Activated naive CD8-positive, alpha-beta T cell treated with anti-CD3 and anti-CD28 coated beads, Interleukin-2, amount 50 U/mL, for 16 hours (primary cell): ENCODE results near the gene SOX13.

ENCODE experiments used
- DNase-seq: peaks from one replicate; pipeline ENCODE4 v3.0.0-alpha.2; 2020; ENCODE audit warnings: low read depth, low spot score

The SOX13 gene

DNA sequence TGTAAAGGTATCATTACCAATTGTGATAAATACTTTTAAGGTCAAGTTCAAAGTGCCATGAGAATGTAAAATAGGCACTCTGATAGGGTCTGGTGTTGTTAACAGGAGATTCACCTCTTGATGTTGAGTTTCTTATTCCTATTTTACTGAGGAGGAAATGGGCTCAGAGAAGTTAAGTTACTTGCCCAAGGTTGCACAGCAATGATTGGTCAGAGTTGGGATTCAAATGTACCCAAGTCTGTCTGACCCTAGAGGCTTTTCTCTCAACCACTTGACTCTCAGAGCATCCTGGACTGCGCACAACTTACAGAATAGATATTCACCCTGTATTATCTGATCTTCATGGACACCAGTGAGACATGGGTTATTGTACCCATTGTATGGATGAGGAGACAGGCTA is 33.9 kb downstream of the SOX13 start:
- DNase-seq = no peak

DNA sequence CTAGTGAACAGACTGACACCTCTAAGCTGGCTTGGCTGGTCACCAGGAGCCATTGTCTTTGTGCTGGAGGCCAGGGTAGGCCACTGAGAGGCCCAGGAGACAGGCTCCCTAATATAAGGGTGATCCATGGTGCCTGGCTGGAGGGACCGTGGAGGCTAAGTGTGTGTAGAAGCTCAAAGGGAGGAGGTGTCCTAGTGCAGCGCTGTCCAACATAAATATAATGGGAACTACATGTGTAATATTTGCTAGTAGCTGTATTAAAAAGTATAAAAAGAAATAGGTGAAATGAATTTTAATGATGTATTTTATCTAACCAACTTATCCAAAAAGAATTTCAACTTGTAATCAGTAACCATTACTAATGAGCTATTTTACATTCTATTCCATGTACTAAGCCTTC is 35.0 kb downstream of the SOX13 start:
- no peak for DNase-seq

DNA sequence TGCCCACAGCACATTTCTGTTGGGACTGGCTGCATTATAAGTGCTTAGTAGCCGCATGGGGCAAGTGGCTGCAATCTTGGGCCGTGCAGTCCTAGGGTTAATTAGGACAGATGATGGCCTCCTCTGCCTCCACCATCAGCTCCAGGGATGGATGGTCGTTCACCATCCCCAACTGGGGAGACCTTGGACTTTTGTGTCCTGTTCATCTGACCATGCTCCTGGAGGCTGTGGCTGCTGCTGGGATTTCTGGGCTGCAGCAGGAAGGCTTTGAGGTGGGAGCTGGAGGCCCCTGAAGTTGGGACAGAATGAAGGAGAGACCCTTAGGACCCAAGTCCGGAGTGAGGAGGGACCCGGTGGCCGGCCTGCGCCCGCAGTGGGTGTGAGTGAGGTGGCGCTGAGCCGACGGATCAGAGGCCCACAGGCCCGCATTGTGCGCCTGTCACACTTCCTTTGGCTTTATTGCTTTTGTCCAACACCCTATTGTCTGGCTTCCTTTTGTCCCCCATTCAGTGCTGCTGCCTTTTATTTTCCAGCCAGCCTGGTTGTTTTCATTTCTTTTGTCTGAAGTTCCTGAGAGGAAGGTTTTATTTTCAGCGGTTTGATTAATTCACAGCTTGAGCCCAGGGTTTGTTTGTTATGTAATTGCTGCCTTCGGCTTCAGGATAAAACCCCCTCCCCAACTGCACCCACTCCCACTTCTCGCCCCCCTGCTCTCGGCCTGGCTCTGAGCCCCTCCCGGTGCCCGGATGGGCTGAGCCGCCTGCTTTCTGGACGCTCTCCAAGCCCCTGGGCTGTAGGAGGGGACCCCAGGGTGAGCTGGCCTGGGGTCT is 35.6 kb downstream of the SOX13 start:
- no peak for DNase-seq

DNA sequence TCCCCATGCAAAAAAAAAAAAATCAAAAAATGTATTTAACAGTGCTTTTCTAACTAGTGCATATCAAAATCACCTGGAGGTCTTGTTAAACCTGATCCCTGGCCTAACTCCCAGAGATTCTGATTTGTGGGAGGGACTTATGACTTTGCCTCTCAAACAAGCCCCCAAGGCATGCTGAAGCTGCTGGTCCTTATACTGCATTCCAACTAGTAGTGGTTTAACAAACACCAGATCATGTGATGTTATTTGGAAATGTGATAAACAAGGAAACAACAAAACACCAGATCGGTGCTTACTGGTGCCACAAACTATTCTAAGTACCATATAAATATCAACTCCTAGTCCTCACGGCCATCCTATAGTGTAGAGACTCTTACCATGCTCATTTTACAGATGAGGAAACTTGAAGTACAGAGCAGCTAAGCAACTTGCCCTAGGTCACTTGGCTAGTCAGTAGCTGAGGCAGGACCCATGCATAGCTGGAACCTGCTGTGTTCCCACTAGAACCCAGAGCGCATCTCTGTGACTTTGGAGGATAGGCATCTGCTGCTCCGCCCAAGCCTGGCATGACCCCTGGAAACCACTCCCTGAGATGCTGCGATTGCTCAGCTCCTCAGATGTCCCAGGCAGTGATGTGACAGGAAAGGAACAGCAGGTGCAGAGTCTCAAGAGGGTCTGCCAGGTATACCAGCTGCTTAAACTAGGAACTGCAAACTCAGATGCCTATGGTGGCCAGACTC is 38.1 kb downstream of the SOX13 start:
- no peak for DNase-seq

DNA sequence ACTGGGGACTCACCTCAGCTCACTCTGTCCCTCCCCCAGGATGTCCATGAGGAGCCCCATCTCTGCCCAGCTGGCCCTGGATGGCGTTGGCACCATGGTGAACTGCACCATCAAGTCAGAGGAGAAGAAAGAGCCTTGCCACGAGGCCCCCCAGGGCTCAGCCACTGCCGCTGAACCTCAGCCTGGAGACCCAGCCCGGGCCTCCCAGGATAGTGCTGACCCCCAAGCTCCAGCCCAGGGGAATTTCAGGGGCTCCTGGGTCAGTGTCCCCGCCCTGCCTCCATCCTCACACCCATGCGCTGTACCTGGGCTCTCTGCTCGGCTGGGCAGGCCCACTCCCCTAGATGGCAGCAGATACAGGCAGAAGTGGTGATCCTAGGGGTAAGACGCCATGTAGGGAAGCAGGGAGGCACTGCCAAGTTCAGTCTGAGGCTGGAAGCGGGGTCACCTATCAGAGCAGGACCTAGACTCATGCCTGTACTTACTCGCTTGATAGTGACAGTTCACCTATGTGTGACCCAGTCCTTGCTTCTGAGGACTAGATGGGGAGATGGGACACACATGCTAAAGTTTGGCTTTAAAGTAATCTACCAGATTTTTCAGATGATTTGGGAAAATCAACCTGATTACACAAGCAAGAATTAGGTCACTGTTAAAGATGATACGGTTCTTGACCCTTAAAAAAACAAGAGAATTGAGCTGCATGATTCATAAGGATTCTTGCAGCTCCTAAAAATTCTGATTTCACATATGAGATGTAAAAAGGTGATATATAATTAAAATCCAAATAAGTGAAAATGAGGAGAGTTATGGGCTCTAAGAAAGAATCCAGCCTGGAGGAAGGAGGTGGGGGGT is 40.2 kb downstream of the SOX13 start:
- DNase-seq = no peak

DNA sequence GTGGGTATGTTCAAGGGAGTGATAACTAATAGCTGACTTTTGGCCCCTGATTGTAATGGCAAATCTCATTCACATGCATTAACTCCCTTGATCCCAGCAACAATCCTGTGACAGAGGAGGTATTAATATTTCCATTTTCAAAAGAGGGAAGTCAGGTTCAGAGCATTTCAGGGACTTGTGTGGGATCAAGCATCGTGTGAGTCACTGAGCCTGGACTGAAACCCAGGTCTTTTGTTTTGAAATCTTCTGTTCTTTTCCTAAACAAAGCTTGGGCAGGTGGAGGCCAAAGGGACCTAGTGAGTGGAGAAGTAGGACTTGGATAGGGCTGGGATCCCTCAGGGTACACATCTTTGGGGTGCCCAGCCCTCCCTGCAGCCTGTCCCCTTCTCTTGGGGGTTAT is 41.0 kb downstream of the SOX13 start:
- DNase-seq = no peak

DNA sequence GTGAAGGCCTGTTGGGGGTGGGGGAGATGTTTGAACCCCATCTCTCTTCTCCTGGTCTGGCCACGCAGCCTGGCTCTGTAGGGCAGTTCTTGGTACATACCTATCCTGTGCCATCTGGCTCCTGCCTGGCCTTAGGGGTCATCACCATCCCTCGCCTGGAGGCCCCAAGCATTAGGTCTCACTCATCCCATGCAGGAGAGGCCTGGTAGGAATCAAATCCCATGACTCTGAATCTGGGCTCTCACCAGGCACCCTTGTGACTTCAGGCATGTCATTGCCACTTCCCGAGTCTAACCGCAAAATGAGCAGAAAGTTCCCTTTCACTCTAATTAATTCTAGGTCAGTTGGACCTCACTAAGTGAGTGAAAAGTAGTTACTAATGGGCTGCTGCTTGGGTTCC is 41.7 kb downstream of the SOX13 start:
- DNase-seq = no peak

DNA sequence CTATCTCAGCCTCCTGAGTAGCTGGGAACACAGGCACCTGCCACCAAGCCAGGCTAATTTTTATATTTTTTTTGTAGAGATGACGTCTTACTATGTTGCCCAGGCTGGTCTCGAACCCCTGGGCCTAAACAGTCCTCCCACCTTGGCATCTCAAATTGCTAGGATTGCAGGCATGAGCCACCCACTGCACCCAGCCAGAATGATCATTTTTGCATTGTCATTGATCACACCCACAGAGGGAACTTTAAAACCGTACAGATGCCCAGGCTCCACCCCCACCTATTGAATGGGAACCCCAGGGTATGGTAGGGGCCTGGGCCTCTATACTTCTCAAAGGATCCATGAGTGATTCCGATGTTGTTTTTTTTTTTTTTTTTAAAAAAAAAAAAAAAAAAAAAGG is 42.2 kb downstream of the SOX13 start:
- DNase-seq = no peak

DNA sequence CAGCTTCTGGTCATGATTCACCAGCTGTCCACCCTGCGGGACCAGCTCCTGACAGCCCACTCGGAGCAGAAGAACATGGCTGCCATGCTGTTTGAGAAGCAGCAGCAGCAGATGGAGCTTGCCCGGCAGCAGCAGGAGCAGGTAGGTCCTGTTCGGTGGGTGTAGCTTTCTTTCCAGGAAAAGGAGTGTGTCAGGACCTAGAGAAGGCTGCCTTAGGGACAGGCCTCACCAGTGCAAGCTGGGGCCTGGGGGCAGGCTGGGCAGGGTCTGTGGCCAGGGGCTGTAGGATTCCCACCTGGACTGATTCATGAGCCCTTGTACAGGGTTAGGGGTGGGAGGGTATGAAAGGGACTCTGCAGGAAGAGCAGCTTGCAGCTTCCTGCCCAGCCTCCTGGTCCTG is 43.6 kb downstream of the SOX13 start:
- DNase-seq = no peak

DNA sequence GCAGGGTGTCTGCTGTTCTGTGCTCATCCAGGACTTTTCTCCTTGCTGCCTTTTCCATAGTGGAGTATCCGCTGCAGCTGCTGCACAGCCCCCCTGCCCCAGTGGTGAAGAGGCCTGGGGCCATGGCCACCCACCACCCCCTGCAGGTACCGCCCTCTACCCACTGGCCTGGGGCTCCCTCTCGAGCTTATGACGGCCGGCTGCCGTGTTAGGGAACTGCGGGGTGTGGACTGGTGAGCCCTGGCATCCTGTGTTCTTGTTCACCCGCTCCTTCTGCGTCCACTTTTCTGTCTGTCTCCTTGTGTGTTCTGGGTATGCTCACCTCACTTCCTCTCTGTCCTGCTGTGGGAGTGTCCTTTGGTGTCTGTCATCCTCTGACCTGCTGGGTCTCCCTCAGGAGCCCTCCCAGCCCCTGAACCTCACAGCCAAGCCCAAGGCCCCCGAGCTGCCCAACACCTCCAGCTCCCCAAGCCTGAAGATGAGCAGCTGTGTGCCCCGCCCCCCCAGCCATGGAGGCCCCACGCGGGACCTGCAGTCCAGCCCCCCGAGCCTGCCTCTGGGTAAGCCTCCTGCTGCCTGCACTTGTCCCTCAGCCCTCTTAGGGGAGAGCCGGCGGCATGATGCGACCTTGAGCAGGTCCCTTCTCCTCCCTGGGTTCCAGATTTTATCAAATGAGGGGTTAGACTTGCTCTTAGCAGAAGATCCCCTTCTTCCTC is 49.1 kb downstream of the SOX13 start:
- DNase-seq = no peak

DNA sequence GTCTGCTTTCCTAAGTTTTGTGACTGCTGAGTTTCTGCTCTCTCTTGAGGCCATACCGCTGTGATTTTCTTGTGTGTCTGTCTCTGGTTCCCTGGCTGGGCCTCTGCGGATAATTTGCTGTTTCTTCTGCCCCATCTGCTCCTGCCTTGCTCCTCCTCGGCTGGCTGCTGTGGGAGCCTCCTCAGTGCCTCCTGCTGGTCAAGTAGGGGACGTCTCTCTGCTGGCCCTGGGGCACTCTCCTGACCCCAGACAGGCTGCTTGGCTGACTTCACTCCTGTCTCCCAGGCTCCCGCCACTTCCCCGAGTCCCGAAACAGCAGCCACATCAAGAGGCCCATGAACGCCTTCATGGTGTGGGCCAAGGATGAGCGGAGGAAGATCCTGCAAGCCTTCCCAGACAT is 50.5 kb downstream of the SOX13 start:
- no peak for DNase-seq

DNA sequence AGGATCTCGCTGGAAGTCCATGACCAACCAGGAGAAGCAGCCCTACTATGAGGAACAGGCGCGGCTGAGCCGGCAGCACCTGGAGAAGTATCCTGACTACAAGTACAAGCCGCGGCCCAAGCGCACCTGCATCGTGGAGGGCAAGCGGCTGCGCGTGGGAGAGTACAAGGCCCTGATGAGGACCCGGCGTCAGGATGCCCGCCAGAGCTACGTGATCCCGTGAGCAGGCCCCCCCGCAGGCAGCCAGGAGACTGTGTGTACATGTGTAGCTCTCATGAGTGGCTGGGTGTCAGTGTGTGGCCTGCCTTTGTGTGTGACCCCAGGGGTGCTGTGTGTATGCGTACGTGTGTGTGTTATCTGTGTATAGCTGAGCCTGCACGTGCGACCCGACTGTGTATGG is 51.7 kb downstream of the SOX13 start:
- DNase-seq = no peak

DNA sequence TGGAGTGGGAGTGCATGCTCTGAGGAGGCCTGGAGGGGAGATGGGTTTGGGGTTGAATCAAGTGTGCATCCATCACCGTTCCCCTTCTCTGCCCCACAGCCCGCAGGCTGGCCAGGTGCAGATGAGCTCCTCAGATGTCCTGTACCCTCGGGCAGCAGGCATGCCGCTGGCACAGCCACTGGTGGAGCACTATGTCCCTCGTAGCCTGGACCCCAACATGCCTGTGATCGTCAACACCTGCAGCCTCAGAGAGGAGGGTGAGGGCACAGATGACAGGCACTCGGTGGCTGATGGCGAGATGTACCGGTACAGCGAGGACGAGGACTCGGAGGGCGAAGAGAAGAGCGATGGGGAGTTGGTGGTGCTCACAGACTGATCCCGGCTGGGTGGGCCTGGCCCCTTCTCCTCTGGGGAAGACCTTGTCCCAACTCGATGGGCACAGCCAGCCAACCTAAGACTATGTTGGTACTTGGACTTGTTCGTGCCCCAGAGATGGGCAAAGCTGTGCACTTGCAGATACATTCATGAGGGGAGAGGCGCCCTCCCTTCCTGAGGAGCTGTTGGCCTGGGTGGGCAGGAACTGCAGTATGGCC is 52.9 kb downstream of the SOX13 start:
- no peak for DNase-seq

DNA sequence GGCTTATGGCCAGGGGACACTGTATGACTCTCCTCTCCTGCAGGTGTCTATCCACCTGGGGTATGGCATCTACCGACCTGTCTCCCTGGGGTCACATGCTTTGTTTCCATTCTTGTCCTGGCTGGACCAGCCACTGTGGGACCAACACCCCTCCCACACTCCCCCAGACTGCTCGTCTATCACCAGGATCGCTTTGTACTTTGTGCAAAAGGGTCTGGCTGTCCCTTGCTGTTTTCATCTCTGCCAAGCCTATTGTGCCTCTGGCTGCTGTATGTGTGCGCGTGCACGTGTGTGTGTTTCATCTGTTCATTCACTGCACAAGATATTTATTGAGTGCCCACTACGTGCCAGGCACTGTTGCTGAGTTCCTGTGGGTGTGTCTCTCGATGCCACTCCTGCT is 53.5 kb downstream of the SOX13 start:
- DNase-seq = no peak

DNA sequence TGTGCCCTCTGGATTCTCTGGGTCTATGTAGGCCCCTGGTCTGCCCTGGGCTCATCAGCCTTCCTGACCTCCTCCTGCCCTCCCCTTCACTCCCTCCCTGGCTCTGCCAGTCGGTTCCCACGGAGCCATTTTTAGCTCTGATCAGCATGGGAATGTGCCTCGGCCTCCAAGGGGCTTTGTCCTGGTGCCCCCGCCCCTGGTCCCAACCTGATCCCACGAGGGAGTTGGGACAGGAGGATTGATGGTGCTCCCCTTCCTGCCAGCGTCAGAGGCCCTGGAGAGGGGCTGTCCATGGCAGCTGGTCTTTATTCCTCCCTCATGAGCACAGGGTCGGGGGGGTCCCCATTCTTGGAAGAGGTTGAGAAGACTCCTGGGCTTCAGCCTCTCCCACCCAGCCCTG is 54.0 kb downstream of the SOX13 start:
- DNase-seq = no peak

DNA sequence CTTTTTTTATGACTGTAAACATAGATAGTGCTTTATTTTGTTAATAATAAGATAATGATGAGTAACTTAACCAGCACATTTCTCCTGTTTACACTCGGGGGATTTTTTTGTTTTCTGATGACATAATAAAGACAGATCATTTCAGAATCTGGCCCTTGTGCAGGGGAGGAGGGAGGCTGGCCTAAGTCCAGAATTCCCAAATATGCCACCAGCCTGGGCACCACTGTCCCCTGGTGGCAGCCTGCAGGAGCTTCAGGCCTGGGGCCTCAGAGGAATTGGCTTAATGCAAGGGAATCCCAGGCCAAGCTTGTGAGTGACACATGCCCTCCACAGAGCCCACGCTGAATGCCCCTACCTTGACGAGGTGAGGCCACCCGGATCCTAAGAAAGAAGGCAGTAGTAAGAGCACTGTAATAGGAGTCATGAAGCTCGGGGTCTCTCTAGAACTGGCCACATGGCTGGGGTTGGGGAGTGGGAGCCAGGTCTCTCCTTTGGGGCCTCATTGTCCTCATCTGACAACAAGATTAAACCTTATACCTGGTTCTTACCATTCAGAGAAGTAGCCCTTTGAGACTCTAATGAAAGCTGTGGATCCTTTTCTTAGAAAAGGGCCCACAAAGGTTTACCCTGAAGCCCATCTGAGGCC is 54.8 kb downstream of the SOX13 start:
- DNase-seq = no peak

DNA sequence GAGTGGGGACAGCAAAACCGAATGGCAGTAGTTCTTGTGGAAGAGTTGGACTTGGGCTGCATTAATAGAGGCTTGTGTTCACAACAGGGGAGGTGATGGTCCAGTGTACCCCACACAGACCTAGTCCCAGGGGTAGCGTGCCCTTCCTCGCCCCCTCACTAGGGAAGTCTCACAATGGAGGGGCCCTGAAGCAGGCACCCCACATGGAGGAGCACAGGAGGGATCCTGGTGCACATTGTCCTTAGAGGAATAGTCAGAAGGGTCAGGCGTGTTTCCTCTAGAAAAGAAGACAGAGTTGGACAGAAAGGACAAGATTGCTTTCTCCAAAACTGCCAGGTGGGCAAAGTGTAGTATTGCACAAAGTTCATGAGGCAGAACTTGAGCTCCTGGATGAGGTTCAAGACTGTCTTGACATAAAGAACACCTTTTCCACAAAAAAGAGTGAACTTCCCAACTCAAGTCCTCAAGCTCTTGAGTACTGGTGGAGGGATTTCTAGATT is 55.6 kb downstream of the SOX13 start:
- no peak for DNase-seq

DNA sequence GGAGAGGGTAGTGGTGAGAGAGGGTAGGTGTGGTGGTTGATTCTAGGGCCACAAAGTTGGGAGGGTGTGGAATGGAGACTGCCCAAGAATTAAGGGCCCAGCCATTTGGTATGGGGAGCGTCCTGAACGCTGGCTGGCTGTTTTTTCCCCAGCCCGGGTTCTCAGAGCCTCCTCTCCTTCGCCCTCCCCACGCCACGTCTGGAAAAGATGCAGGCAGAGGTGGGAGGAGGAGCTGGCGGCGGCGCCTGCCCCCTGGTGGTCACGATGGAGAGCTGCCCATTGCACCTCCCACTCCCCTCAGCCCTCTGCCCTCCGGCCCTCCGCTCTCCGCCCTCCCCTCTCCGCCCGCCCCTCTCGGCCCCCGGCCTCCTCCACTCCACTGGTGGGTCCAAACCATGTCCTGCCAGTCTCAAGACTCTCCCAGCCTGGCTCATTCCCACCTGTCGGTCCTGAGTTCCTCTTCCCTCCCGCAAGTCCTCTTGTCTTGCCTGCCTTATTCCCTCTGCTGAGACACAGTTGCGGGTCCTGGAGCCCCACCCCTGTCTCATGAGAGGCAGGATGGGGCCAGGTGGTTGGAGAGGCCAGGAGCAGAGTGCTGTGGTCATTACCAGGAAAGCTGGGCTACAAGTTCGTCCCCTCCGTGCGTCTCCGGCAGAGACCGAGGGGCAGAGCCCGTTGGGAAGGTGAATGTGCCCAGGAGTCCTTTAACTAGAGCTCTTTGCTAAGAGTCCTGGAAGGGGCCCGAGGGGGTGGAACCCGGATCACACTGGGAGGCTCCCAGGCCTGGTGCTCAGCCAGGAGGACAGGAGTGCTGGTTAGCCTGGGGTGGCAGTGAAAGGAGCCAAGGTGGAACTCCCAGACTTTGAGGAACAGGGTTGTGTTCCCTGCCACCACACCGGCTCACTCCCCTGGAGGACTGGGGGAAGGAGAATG is 56.3 kb downstream of the SOX13 start:
- peak; percentile 7 for DNase-seq

DNA sequence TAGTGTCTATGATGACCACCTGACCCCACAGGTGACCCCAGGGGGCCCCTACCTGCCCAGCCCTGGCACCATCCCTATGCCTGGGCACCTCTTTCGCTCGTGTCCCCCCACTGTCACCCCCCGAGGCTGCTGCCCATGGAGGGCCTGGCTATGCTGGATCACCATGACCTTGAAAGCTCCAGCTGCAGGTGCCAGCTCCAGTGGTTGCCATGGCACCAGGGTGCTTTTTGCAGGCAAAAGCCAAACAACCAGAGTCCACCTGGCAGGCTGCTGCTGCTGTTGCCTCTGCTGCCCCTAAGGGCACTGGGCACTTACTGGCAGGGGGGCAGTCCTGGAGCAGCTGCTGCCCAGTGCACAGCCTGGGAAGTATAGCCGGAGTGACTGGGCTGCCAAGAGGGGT is 57.3 kb downstream of the SOX13 start:
- no peak for DNase-seq
